Type B pancreatic cell (in vitro differentiated cells): ENCODE results near the gene TSHZ2. TPM values are rescaled to one million over a fixed set of nuclear protein-coding genes. Genes with fewer than 3 reads are reported as not detected.

Experiments
- DNase-seq: peaks from one replicate; pipeline ENCODE4 v3.0.0; 2021; ENCODE audit warnings: mixed read lengths; ENCODE audit not compliant: unreplicated experiment; ENCODE audit errors: extremely low spot score
- H3K27ac Mint-ChIP-seq: 2 replicates; pipeline ENCODE4 v1.8.0; 2021; ENCODE audit warnings: mild to moderate bottlenecking, mixed read lengths
- H3K27me3 Mint-ChIP-seq: 2 replicates; pipeline ENCODE4 v1.8.0; 2021; ENCODE audit warnings: mixed read lengths
- H3K36me3 Mint-ChIP-seq: 2 replicates; pipeline ENCODE4 v1.8.0; 2021; ENCODE audit warnings: mixed read lengths
- H3K4me1 Mint-ChIP-seq: one replicate; pipeline ENCODE4 v1.8.0; 2021; ENCODE audit warnings: mixed read lengths; ENCODE audit not compliant: unreplicated experiment
- H3K4me3 Mint-ChIP-seq: 2 replicates; pipeline ENCODE4 v1.8.0; 2021; ENCODE audit warnings: mild to moderate bottlenecking, mixed read lengths
- H3K9me3 Mint-ChIP-seq: 2 replicates; pipeline ENCODE4 v1.8.0; 2021; ENCODE audit warnings: mixed read lengths
- total RNA-seq: library from RNA; stranded (reverse); gene quantifications from 2 replicates; pipeline ENCODE4 v1.2.1, GENCODE V29; 2021; ENCODE audit warnings: low replicate concordance
- TF ChIP-seq, protein P1 (sequence below): fragments of 200-600 bp; sonication (generic); conservative IDR thresholded peaks from 2 replicates; pipeline ENCODE4 v1.5.0; 2021; ENCODE audit warnings: antibody characterized with exemption, mild to moderate bottlenecking

Gene TSHZ2
- total RNA-seq, 1 donor from 2014 or later: 45.5 TPM

DNA sequence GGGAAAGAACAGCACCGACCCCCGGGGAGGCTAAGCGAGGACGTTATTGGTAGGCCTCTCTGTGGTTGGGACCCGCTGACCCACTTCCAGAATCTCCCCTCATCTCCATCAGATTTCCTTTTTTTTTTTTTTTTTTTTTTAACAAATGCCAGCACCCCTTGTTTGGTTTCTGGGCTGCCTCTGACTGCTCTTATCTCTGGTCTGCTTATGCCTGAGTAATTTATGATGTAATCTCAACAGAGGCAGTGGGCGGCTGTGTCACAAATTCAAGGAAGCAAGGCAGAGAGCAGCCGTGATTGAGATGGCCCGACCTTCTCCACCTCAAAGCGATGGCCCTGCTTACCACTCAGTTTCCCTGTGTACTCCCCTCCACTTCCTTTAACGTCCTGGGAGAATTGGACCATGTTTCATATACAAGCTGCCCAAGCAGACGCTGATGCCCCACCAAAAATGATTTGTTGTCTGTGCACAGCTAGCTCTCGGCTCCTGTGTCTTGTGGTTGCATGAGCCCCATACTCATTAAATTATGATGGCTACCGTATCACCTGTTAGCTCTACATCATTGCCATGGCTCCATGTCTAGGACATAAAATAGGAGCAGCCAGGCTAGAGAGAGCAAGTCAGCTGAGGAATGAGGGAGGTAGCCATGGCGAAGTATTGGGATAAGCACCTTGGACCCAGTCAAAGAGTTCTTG, 523.4 kb downstream of the TSHZ2 start:
- no peak overlapping the region for H3K27ac Mint-ChIP-seq
- peaks cover 44% of the 10 kb centered on the region for H3K4me1 Mint-ChIP-seq
- TF ChIP-seq, protein P1, sequence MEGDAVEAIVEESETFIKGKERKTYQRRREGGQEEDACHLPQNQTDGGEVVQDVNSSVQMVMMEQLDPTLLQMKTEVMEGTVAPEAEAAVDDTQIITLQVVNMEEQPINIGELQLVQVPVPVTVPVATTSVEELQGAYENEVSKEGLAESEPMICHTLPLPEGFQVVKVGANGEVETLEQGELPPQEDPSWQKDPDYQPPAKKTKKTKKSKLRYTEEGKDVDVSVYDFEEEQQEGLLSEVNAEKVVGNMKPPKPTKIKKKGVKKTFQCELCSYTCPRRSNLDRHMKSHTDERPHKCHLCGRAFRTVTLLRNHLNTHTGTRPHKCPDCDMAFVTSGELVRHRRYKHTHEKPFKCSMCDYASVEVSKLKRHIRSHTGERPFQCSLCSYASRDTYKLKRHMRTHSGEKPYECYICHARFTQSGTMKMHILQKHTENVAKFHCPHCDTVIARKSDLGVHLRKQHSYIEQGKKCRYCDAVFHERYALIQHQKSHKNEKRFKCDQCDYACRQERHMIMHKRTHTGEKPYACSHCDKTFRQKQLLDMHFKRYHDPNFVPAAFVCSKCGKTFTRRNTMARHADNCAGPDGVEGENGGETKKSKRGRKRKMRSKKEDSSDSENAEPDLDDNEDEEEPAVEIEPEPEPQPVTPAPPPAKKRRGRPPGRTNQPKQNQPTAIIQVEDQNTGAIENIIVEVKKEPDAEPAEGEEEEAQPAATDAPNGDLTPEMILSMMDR: no peak
- H3K9me3 Mint-ChIP-seq: peaks cover 5% of the 10 kb centered on the region
- no peak for DNase-seq
- no peaks in the 10 kb centered on the region for H3K27me3 Mint-ChIP-seq
- no peak overlapping the region for H3K4me3 Mint-ChIP-seq
- H3K36me3 Mint-ChIP-seq: peaks cover 8% of the 10 kb centered on the region

GRCh38 chr20:53497246-53497645, 525.1 kb downstream of the TSHZ2 start:
- H3K27ac Mint-ChIP-seq: no peak overlapping the region
- H3K9me3 Mint-ChIP-seq: peaks cover 5% of the 10 kb centered on the region
- peaks cover 8% of the 10 kb centered on the region for H3K36me3 Mint-ChIP-seq
- H3K27me3 Mint-ChIP-seq: no peaks in the 10 kb centered on the region
- H3K4me1 Mint-ChIP-seq: peaks cover 32% of the 10 kb centered on the region
- no peak for DNase-seq
- TF ChIP-seq, protein P1: no peak
- H3K4me3 Mint-ChIP-seq: no peak overlapping the region

GRCh38 chr20:53498341-53498740, 526.2 kb downstream of the TSHZ2 start:
- Mint-ChIP-seq H3K36me3 (peaks cover 8% of the 10 kb centered on the region), H3K27ac (no peak overlapping the region), H3K9me3 (peaks cover 5% of the 10 kb centered on the region), H3K4me3 (no peak overlapping the region), H3K27me3 (no peaks in the 10 kb centered on the region), H3K4me1 (peaks cover 25% of the 10 kb centered on the region)
- TF ChIP-seq, protein P1: no peak
- no peak for DNase-seq

DNA sequence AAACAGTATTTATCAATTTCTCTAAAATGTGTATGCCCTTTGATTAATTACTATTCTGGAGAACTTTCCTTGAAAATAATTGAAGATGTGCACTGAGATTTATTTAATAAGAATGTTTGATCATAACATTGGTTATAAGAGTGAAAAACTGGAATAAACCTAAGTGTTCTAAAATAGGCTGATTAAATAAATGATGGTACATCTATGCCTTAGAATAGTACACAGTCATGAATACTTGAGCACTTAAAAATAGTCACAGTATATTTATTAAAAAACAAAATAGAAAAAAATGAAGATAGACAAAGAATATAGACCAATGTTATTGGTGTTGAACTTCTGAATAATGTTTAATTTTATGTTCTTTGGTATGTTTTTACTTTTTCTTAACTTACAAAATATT, 528.5 kb downstream of the TSHZ2 start:
- TF ChIP-seq, protein P1: no peak
- H3K27me3 Mint-ChIP-seq: no peaks in the 10 kb centered on the region
- peaks cover 5% of the 10 kb centered on the region for H3K9me3 Mint-ChIP-seq

DNA sequence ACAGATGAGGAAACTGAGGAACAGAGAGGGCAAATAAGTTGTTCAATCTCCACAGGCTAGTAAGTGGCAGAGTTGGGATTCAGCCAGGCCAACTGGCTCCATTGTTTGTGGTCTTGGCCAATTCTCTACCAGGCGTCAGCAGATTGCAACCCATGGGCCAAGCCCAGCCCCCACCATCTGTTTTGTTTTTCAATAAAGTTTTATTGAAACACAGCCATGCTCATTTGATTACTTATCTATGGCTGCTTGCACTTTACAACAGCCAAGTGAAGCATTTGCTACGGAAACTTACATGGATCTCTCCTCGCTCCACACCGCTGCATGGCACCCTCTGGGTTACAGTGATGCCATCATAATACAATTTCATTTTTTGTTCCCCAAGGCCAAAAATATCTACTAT, 530.7 kb downstream of the TSHZ2 start:
- Mint-ChIP-seq H3K9me3 (peaks cover 5% of the 10 kb centered on the region), H3K27ac (no peak overlapping the region)
- TF ChIP-seq, protein P1: no peak

More for the DNA sequence above, 528.5 kb downstream of the TSHZ2 start:
- Mint-ChIP-seq H3K4me1 (peaks cover 10% of the 10 kb centered on the region), H3K4me3 (no peak overlapping the region), H3K36me3 (peaks cover 8% of the 10 kb centered on the region), H3K27ac (no peak overlapping the region)
- no peak for DNase-seq

More for the DNA sequence above, 530.7 kb downstream of the TSHZ2 start:
- Mint-ChIP-seq H3K27me3 (no peaks in the 10 kb centered on the region), H3K4me3 (peak overlapping the region; percentile 78), H3K4me1 (peaks cover 7% of the 10 kb centered on the region), H3K36me3 (peaks cover 4% of the 10 kb centered on the region)
- DNase-seq: no peak
